Transverse colon (tissue), 4 donors: ENCODE results near the gene PPIH. TPM values are rescaled to one million over a fixed set of nuclear protein-coding genes. Genes with fewer than 3 reads are reported as not detected.

Experiments
- DNase-seq: peaks from one replicate; pipeline ENCODE4 v3.0.0-alpha.2; 2019
- H3K27ac ChIP-seq, 4 donors: fragments of 200-600 bp; sonication (generic); 2 replicates each; pipeline ENCODE4 v1.5.1; 2016 to 2018; ENCODE audit warnings: inconsistent platforms in 4 of 4
- H3K27me3 ChIP-seq: fragments of 200-600 bp; sonication (generic); 2 replicates; pipeline ENCODE4 v1.5.1; 2017; ENCODE audit warnings: inconsistent platforms
- H3K36me3 ChIP-seq, 4 donors: fragments of 200-600 bp; sonication (generic); 2 replicates each; pipeline ENCODE4 v1.5.1; 2017 to 2019; ENCODE audit warnings: inconsistent platforms in 4 of 4
- H3K4me1 ChIP-seq, 4 donors: fragments of 200-600 bp; sonication (generic); 2 replicates each; pipeline ENCODE4 v1.5.1; 2017 to 2020; ENCODE audit warnings: inconsistent platforms in 4 of 4
- H3K4me3 ChIP-seq, 4 donors: fragments of 200-600 bp; sonication (generic); 1 replicate in 1 of 4; 2 replicates in 3 of 4; pipeline versions ENCODE4 v1.5.1 to v1.6.1; 2017 to 2019; ENCODE audit warnings: inconsistent platforms in 4 of 4
- H3K9me3 ChIP-seq, 2 donors: fragments of 200-600 bp; sonication (generic); 2 replicates each; pipeline ENCODE4 v1.5.1; 2017 to 2019; ENCODE audit warnings: inconsistent platforms in 2 of 2
- EP300 ChIP-seq: sonication (generic); formaldehyde crosslinking; IDR thresholded peaks from one replicate; pipeline ENCODE4 v1.6.1; 2017; ENCODE audit warnings: antibody characterized with exemption, low read depth
- POLR2A ChIP-seq: fragments of 450-650 bp; IDR thresholded peaks from one replicate; pipeline ENCODE4 v1.6.1; 2016; ENCODE audit warnings: antibody characterized with exemption, mild to moderate bottlenecking, moderate library complexity
- POLR2AphosphoS5 ChIP-seq, 3 donors: sonication (generic); formaldehyde crosslinking; IDR thresholded peaks; one replicate each; pipeline ENCODE4 v1.6.1; 2016; ENCODE audit warnings: antibody characterized with exemption in 3 of 3
- WGBS, 2 donors: methylation state at CpG; one replicate each; pipeline ENCODE4 v1.1.5; 2018; ENCODE audit warnings: low coverage in 1 of 2; 5-methylcytosine and 5-hydroxymethylcytosine counted together
- in situ Hi-C, 4 donors: fragments of 200-750 bp; cut with MboI; loops; one replicate each; pipeline versions ENCODE4 v1.15.0 to v1.15.1; 2017; ENCODE audit warnings: low sequenced_read_pairs in 3 of 4, low pct_ligation_motif_present in 1 of 4, low pct_unique_long_range_greater_than_20kb in 1 of 4
- intact Hi-C: fragments of 100-400 bp; cut with DNase I; formaldehyde crosslinking; loops from one replicate; pipeline ENCODE4 v1.15.1; 2023; ENCODE audit warnings: low total_unique reads
- total RNA-seq, 4 donors: library from RNA; depleted of rRNA; stranded (reverse); fragments of >200 nt; gene quantifications; one replicate each; pipeline ENCODE4 v1.1.0, GENCODE V29; 2016
- TF ChIP-seq, protein P1 (sequence below), 5 experiments: fragments of 200-600 bp in 3 of 5; fragments of 450-650 bp in 2 of 5; sonication (generic) in 3 of 5; IDR thresholded peaks; 1 replicate in 2 of 5; 2 replicates in 3 of 5; pipeline ENCODE4 v1.5.1; 2016 to 2017; ENCODE audit warnings: antibody characterized with exemption in 5 of 5, inconsistent platforms in 3 of 5, mild to moderate bottlenecking in 2 of 5, moderate library complexity in 1 of 5

Gene PPIH
- total RNA-seq, 4 donors from 2014 or later = 16.9 to 26.5 (median 24.6) TPM; not detected in 1

DNA sequence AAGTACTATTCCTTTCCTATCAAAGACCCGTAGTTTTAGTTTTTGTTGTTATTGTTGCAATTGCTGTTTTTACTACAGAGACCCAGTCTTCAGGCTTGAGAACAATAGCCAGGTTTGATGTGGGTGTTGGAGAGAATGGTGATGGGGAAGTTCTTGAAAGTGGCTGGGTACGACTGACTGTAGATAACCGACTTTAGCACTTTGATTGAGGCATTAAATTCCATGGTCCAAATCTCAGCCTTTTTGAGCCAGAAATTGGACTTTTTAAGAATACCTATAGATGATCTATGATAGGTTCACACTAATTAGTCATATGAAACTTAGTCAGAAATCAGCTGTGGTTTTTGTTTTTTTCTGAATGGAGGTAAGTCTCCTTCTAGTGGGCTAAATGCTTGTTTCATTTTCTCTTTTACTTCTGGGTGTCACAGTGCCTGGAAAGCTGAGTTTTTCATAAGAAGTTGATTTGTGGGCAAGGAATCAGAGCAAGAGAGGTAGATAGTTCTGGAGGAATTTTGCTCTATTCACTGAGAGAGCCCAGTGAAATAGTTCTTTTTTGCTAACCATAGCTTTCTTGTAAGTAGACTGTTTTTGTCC, 2.8 kb downstream of the PPIH start:
- in situ Hi-C loops = loop anchor here in 1 of 4 donors (25.0 kb wide), 1 partner anchor 324 kb away; the partner anchor contains the start of gene FOXJ3
- DNase-seq = no peak
- H3K4me1 ChIP-seq = peaks cover 13 to 22% (median 16%) of the 10 kb centered on the region in 4 donors
- intact Hi-C loops = no loop called here
- no peaks in the 10 kb centered on the region for H3K9me3 ChIP-seq
- H3K27me3 ChIP-seq = no peaks in the 10 kb centered on the region
- 58 to 83% methylated on average over 3 of the region's 3 CpGs for WGBS, 2 donors
- no peak overlapping the region for H3K4me3 ChIP-seq
- no peak overlapping the region for H3K27ac ChIP-seq
- no peak for TF ChIP-seq POLR2AphosphoS5 (IDR thresholded peaks at IDR 0.05)
- TF ChIP-seq, protein P1, sequence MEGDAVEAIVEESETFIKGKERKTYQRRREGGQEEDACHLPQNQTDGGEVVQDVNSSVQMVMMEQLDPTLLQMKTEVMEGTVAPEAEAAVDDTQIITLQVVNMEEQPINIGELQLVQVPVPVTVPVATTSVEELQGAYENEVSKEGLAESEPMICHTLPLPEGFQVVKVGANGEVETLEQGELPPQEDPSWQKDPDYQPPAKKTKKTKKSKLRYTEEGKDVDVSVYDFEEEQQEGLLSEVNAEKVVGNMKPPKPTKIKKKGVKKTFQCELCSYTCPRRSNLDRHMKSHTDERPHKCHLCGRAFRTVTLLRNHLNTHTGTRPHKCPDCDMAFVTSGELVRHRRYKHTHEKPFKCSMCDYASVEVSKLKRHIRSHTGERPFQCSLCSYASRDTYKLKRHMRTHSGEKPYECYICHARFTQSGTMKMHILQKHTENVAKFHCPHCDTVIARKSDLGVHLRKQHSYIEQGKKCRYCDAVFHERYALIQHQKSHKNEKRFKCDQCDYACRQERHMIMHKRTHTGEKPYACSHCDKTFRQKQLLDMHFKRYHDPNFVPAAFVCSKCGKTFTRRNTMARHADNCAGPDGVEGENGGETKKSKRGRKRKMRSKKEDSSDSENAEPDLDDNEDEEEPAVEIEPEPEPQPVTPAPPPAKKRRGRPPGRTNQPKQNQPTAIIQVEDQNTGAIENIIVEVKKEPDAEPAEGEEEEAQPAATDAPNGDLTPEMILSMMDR (IDR thresholded peaks at IDR 0.05) = no peak
- no peak for TF ChIP-seq POLR2A
- TF ChIP-seq EP300 = no peak
- H3K36me3 ChIP-seq = peaks cover 0 to 19% (median 9%) of the 10 kb centered on the region in 4 donors

DNA sequence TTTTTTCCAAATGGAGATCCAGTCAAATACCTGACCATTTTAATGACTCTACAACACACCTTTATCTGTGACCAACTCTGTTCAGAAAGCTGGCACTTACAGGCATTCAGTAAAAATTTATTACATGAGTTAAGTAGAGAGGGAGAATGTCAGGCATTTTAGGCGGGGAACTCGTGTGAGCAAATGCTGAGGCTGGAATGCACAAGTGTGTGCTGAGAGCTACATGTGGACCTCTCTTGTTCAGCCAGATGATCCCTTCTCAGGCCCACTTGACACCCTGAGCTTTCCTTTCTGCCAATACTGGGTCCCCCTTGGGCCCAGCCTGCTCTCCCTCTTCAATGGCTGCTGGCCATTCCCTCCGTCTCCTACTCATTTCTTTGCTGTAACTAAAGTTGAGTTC, 11.7 kb downstream of the PPIH start:
- WGBS, 2 donors = 90 to 94% methylated on average over 3 of the region's 3 CpGs
- in situ Hi-C loops = loop anchor here in 1 of 4 donors (25.0 kb wide), 1 partner anchor 333 kb away; the partner anchor contains the start of gene FOXJ3
- peaks cover 0 to 49% (median 15%) of the 10 kb centered on the region in 4 donors for H3K36me3 ChIP-seq

DNA sequence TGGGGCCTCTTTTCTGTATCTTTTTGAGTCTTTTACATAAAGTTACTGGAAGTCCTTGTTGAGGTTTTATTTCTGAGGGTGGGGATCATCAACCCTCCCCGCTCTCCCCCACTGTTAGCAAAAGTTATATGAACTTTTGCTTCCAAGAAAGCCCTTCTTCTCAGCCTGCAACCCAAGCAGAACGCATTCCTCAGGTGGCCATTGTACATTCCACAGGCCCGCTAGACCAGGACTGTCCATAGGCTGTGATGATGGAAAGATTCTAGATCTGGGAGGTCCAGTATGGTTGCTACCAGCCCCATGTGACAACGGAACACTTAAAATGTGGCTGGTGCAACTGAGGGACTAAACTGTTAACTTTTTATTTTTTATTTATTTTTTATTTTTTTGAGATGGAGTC, 12.2 kb downstream of the PPIH start:
- WGBS, 2 donors = 95 to 100% methylated on average over 4 of the region's 4 CpGs
- DNase-seq = no peak
- H3K4me1 ChIP-seq = no peaks in the 10 kb centered on the region
- H3K4me3 ChIP-seq = no peak overlapping the region
- peaks cover 0 to 45% (median 14%) of the 10 kb centered on the region in 4 donors for H3K36me3 ChIP-seq
- TF ChIP-seq EP300 = no peak
- TF ChIP-seq POLR2AphosphoS5 (IDR thresholded peaks at IDR 0.05) = no peak
- no peak for TF ChIP-seq POLR2A
- TF ChIP-seq, protein P1 (IDR thresholded peaks at IDR 0.05) = no peak
- intact Hi-C loops = no loop called here
- H3K27ac ChIP-seq = no peak overlapping the region
- H3K9me3 ChIP-seq = no peaks in the 10 kb centered on the region
- in situ Hi-C loops = loop anchor here in 1 of 4 donors (25.0 kb wide), 1 partner anchor 333 kb away; the partner anchor contains the start of gene FOXJ3
- H3K27me3 ChIP-seq = no peaks in the 10 kb centered on the region

More for the DNA sequence above, 11.7 kb downstream of the PPIH start:
- no peaks in the 10 kb centered on the region for H3K27me3 ChIP-seq
- intact Hi-C loops = no loop called here
- H3K27ac ChIP-seq = no peak overlapping the region
- no peaks in the 10 kb centered on the region for H3K9me3 ChIP-seq
- DNase-seq = no peak
- TF ChIP-seq EP300 (no peak), POLR2AphosphoS5 (IDR thresholded peaks at IDR 0.05) (no peak), POLR2A (no peak)
- TF ChIP-seq, protein P1 (IDR thresholded peaks at IDR 0.05) = no peak
- no peaks in the 10 kb centered on the region for H3K4me1 ChIP-seq
- H3K4me3 ChIP-seq = no peak overlapping the region

DNA sequence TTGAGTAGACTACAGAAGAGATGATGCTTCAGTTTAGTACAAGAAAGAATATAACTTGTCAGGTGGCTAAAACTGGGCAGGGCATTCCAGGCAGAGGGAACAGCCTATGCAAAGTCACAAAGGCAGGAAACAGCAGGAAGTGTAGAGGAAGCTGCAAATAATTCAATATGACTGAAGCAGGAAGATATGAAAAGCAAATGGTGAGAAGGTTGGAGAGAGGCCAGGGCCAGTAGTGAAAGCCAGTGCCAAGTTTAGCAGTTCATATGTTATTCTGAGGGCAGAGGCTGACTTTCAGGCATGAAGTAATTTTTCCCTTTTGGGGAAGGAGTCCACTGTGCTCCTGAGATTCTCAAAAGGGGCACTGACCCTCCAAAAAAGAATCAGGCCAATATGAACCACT, 16.0 kb downstream of the PPIH start:
- Histone ChIP-seq H3K4me1 (no peaks in the 10 kb centered on the region), H3K27me3 (no peaks in the 10 kb centered on the region), H3K36me3 (peaks cover 0 to 18% (median 4%) of the 10 kb centered on the region in 4 donors), H3K9me3 (no peaks in the 10 kb centered on the region), H3K27ac (no peak overlapping the region), H3K4me3 (no peak overlapping the region)
- TF ChIP-seq EP300 (no peak), POLR2AphosphoS5 (IDR thresholded peaks at IDR 0.05) (no peak), POLR2A (no peak)
- TF ChIP-seq, protein P1 (IDR thresholded peaks at IDR 0.05) = no peak
- intact Hi-C loops = no loop called here
- in situ Hi-C loops = loop anchor here in 1 of 4 donors (25.0 kb wide), 1 partner anchor 337 kb away; the partner anchor contains the start of gene FOXJ3
- DNase-seq = no peak
